Measurements from ENCODE around the gene IGLL1. TPM values are rescaled to one million over a fixed set of nuclear protein-coding genes. Genes with fewer than 3 reads are reported as not detected.
"Not testable (repeated sequence)": the region's sequence is repeated elsewhere in the genome, so short reads cannot be mapped to it uniquely, and the experiment has no call there.

The IGLL1 gene
- total RNA-seq (2022) (not detected in 2 replicates), Bru-seq, nascent RNA (not detected), BruChase-seq, experiment 1, labeled RNA remaining after a 6-hour chase (percentile 9 among the genes with signal in this experiment), BruChase-seq, experiment 2, labeled RNA remaining after a 2-hour chase (percentile 10 among the genes with signal in this experiment)
- long read RNA-seq: 0 reads

GRCh38 chr22:23579870-23580575, at the start of gene IGLL1:
Gene IGLL1 (minus strand): TSS chr22:23580290. CDS start chr22:23580190, 100 bp downstream.
- ChIA-PET CTCF (interaction anchor here (0.6 to 1.6 kb wide), 2 partner anchors 10 to 143 kb away, joined by 3 to 5 read pairs; no protein-coding TSS in a partner anchor), POLR2A (no interaction called here)
- H3K27me3 Mint-ChIP-seq (ENCODE audit: insufficient read depth, unreplicated experiment): peaks cover 67% of the 10 kb centered on the region
- H3K9me3 Mint-ChIP-seq (ENCODE audit: unreplicated experiment): no peaks in the 10 kb centered on the region
- H3K27ac Mint-ChIP-seq (ENCODE audit: low read depth, unreplicated experiment): no peak within 1 kb of the TSS
- no peaks in the 10 kb centered on the region for H3K4me1 Mint-ChIP-seq (ENCODE audit: insufficient read depth, unreplicated experiment)
- no peaks in the 10 kb centered on the region for H3K36me3 Mint-ChIP-seq (ENCODE audit: insufficient read depth, unreplicated experiment)
- intact Hi-C loops (cut with micrococcal nuclease): no loop called here
- no peak for DNase-seq (ENCODE audit: unreplicated experiment)
- H3K4me3 Mint-ChIP-seq (ENCODE audit: unreplicated experiment): no peak within 1 kb of the TSS
- TF ChIP-seq CTCF (IDR thresholded peaks at IDR 0.05; ENCODE audit: unreplicated experiment): no peak
- BruUV-seq (replicated peaks): no TSS peak

- H3K27me3 Mint-ChIP-seq (ENCODE audit: insufficient read depth, unreplicated experiment): peaks cover 33% of the 10 kb centered on the region
- intact Hi-C loops (cut with micrococcal nuclease): loop anchor here (5.0 kb wide), 1 partner anchor 219 kb away; no protein-coding TSS in a partner anchor
- H3K27ac Mint-ChIP-seq (ENCODE audit: low read depth, unreplicated experiment); H3K4me1 Mint-ChIP-seq (ENCODE audit: insufficient read depth, unreplicated experiment); H3K36me3 Mint-ChIP-seq (ENCODE audit: insufficient read depth, unreplicated experiment); DNase-seq (ENCODE audit: unreplicated experiment); BruUV-seq (replicated peaks); CTCF ChIA-PET; H3K4me3 Mint-ChIP-seq (ENCODE audit: unreplicated experiment); H3K9me3 Mint-ChIP-seq (ENCODE audit: unreplicated experiment): not testable (repeated sequence)
- POLR2A ChIA-PET: interaction anchor here (0.7 kb wide), 1 partner anchor 66 kb away, joined by 3 read pairs; no protein-coding TSS in a partner anchor
Observed at GRCh38 chr22:23628056-23628743, 48.1 kb upstream of the IGLL1 start.

DNA sequence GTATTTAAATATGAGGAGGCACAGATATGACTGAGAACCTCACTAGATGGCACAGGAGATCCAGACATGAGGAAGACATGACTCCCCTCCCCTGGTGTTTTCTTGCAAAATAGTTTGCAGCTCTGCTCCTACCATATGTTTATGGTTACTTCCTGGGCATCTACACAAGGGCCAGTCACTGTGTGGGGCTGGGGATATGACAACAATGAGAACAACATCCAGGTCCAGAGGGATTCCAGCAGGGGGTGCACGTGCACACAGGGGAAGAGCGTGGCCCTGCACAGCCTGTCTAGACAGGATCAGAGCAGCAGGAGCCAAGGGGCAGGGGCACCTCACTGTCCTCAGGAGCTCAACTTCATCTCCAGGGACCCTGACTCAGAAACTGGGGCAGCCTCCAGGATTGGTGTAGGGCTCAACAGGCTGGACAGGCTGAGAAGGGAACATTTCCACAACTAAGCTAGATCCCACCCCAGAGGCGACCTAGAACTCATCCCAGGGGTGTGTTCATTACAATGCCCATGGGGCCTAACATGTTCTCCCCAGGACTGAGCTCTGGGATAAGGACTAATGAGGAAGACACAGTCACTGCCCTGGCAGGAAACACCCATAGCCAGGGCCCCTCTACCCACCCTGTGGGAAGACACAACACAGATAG, 47.4 kb upstream of the IGLL1 start:
- BruUV-seq (replicated peaks); H3K36me3 Mint-ChIP-seq (ENCODE audit: insufficient read depth, unreplicated experiment); H3K4me1 Mint-ChIP-seq (ENCODE audit: insufficient read depth, unreplicated experiment); H3K9me3 Mint-ChIP-seq (ENCODE audit: unreplicated experiment); H3K27ac Mint-ChIP-seq (ENCODE audit: low read depth, unreplicated experiment); CTCF ChIA-PET; H3K4me3 Mint-ChIP-seq (ENCODE audit: unreplicated experiment): not testable (repeated sequence)
- POLR2A ChIA-PET: interaction anchor here (0.7 kb wide), 1 partner anchor 66 kb away, joined by 3 read pairs; no protein-coding TSS in a partner anchor
- intact Hi-C loops (cut with micrococcal nuclease): loop anchor here (5.0 kb wide), 1 partner anchor 220 kb away; no protein-coding TSS in a partner anchor
- H3K27me3 Mint-ChIP-seq (ENCODE audit: insufficient read depth, unreplicated experiment): peaks cover 40% of the 10 kb centered on the region
- DNase-seq (ENCODE audit: unreplicated experiment): peak; percentile 54

GRCh38 chr22:23626286-23626975, 46.3 kb upstream of the IGLL1 start:
- H3K27me3 Mint-ChIP-seq (ENCODE audit: insufficient read depth, unreplicated experiment): peaks cover 51% of the 10 kb centered on the region
- POLR2A ChIA-PET: no interaction called here
- no peak for DNase-seq (ENCODE audit: unreplicated experiment)
- no peak overlapping the region for H3K4me3 Mint-ChIP-seq (ENCODE audit: unreplicated experiment)
- BruUV-seq (replicated peaks): no TSS peak
- H3K9me3 Mint-ChIP-seq (ENCODE audit: unreplicated experiment): no peaks in the 10 kb centered on the region
- CTCF ChIA-PET: no interaction called here
- no peak overlapping the region for H3K27ac Mint-ChIP-seq (ENCODE audit: low read depth, unreplicated experiment)
- no peak for TF ChIP-seq CTCF (IDR thresholded peaks at IDR 0.05; ENCODE audit: unreplicated experiment)
- H3K36me3 Mint-ChIP-seq (ENCODE audit: insufficient read depth, unreplicated experiment): no peaks in the 10 kb centered on the region
- intact Hi-C loops (cut with micrococcal nuclease): loop anchor here (5.0 kb wide), 1 partner anchor 221 kb away; no protein-coding TSS in a partner anchor
- H3K4me1 Mint-ChIP-seq (ENCODE audit: insufficient read depth, unreplicated experiment): no peaks in the 10 kb centered on the region

Measured in MCF 10A (cell line).